ENCODE results near the gene FBF1.
"Not testable (repeated sequence)": the region's sequence is repeated elsewhere in the genome, so short reads cannot be mapped to it uniquely, and the experiment has no call there.

FBF1 gene

GRCh38 chr17:75891022-75891604 is 49.7 kb downstream of the FBF1 start:
- Histone ChIP-seq H3K4me3 (IDR thresholded peaks at IDR 0.05; ENCODE audit: insufficient read depth, low read depth, low read length) (no peak overlapping the region), H3K27me3 (ENCODE audit: insufficient read depth, low read depth) (no peaks in the 10 kb centered on the region), H3K4me2 (no peak overlapping the region), H3K4me1 (ENCODE audit: low read depth, poor library complexity, severe bottlenecking) (peaks cover 20% of the 10 kb centered on the region), H4K20me1 (ENCODE audit: insufficient read depth) (no peaks in the 10 kb centered on the region), H3K79me2 (ENCODE audit: insufficient read depth, low read depth) (peaks cover 27% of the 10 kb centered on the region), H2AFZ (ENCODE audit: low read depth) (no peak overlapping the region), H3K9ac (no peak overlapping the region), H3K27ac (no peak overlapping the region), H3K36me3 (ENCODE audit: insufficient read depth) (no peaks in the 10 kb centered on the region)
- TF ChIP-seq CTCF (conservative IDR thresholded peaks at IDR 0.05; ENCODE audit: low read depth, low read length): no peak

GRCh38 chr17:75889454-75889853 is 51.4 kb downstream of the FBF1 start:
- H2AFZ ChIP-seq (ENCODE audit: low read depth): no peak overlapping the region

GRCh38 chr17:75888484-75888883 is 52.4 kb downstream of the FBF1 start:
- Histone ChIP-seq H2AFZ (ENCODE audit: low read depth) (no peak overlapping the region), H3K27ac (no peak overlapping the region), H4K20me1 (ENCODE audit: insufficient read depth) (no peaks in the 10 kb centered on the region), H3K4me3 (IDR thresholded peaks at IDR 0.05; ENCODE audit: insufficient read depth, low read depth, low read length) (no peak overlapping the region), H3K4me2 (no peak overlapping the region), H3K9ac (no peak overlapping the region), H3K27me3 (ENCODE audit: insufficient read depth, low read depth) (no peaks in the 10 kb centered on the region), H3K36me3 (ENCODE audit: insufficient read depth) (no peaks in the 10 kb centered on the region), H3K79me2 (ENCODE audit: insufficient read depth, low read depth) (0 out of 2 replicates have a peak, but pooled peaks cover 1% of the 10 kb centered on the region), H3K4me1 (ENCODE audit: low read depth, poor library complexity, severe bottlenecking) (no peaks in the 10 kb centered on the region)
- no peak for TF ChIP-seq CTCF (conservative IDR thresholded peaks at IDR 0.05; ENCODE audit: low read depth, low read length)

More at GRCh38 chr17:75889454-75889853, 51.4 kb downstream of the FBF1 start:
- H3K4me2 ChIP-seq: no peak overlapping the region
- H3K79me2 ChIP-seq (ENCODE audit: insufficient read depth, low read depth): peaks cover 11% of the 10 kb centered on the region
- TF ChIP-seq CTCF (conservative IDR thresholded peaks at IDR 0.05; ENCODE audit: low read depth, low read length): no peak
- peaks cover 8% of the 10 kb centered on the region for H3K4me1 ChIP-seq (ENCODE audit: low read depth, poor library complexity, severe bottlenecking)
- no peaks in the 10 kb centered on the region for H3K27me3 ChIP-seq (ENCODE audit: insufficient read depth, low read depth)
- no peaks in the 10 kb centered on the region for H3K36me3 ChIP-seq (ENCODE audit: insufficient read depth)
- H3K4me3 ChIP-seq (IDR thresholded peaks at IDR 0.05; ENCODE audit: insufficient read depth, low read depth, low read length): no peak overlapping the region
- no peak overlapping the region for H3K9ac ChIP-seq
- H3K27ac ChIP-seq: no peak overlapping the region
- H4K20me1 ChIP-seq (ENCODE audit: insufficient read depth): no peaks in the 10 kb centered on the region

GRCh38 chr17:75885860-75886259 is 55.0 kb downstream of the FBF1 start:
- H3K4me2 ChIP-seq; H4K20me1 ChIP-seq (ENCODE audit: insufficient read depth); H3K4me3 ChIP-seq (IDR thresholded peaks at IDR 0.05; ENCODE audit: insufficient read depth, low read depth, low read length); H3K79me2 ChIP-seq (ENCODE audit: insufficient read depth, low read depth); H3K36me3 ChIP-seq (ENCODE audit: insufficient read depth); H2AFZ ChIP-seq (ENCODE audit: low read depth); H3K27me3 ChIP-seq (ENCODE audit: insufficient read depth, low read depth); H3K4me1 ChIP-seq (ENCODE audit: low read depth, poor library complexity, severe bottlenecking); H3K9ac ChIP-seq; H3K27ac ChIP-seq: not testable (repeated sequence)

- no peak for TF ChIP-seq CTCF (conservative IDR thresholded peaks at IDR 0.05; ENCODE audit: low read depth, low read length)
- Histone ChIP-seq H3K27ac (no peak overlapping the region), H3K27me3 (ENCODE audit: insufficient read depth, low read depth) (no peaks in the 10 kb centered on the region), H3K4me1 (ENCODE audit: low read depth, poor library complexity, severe bottlenecking) (no peaks in the 10 kb centered on the region), H2AFZ (ENCODE audit: low read depth) (no peak overlapping the region), H3K79me2 (ENCODE audit: insufficient read depth, low read depth) (no peaks in the 10 kb centered on the region), H3K36me3 (ENCODE audit: insufficient read depth) (no peaks in the 10 kb centered on the region), H3K4me3 (IDR thresholded peaks at IDR 0.05; ENCODE audit: insufficient read depth, low read depth, low read length) (no peak overlapping the region), H3K9ac (no peak overlapping the region), H3K4me2 (no peak overlapping the region), H4K20me1 (ENCODE audit: insufficient read depth) (no peaks in the 10 kb centered on the region)
These were observed 55.4 kb downstream of the FBF1 start for GRCh38 chr17:75885431-75885830.
